Suprapubic skin (tissue), 4 donors: ENCODE results near the gene ST3GAL3.

Source experiments
- CTCF ChIP-seq, 2 donors: fragments of 200-600 bp in 1 of 2; fragments of 450-650 bp in 1 of 2; sonication (generic) in 1 of 2; IDR thresholded peaks; one replicate each; pipeline ENCODE4 v1.5.1; 2016 to 2019; ENCODE audit warnings: antibody characterized with exemption in 2 of 2, mild to moderate bottlenecking in 1 of 2, moderate library complexity in 1 of 2
- POLR2A ChIP-seq, 2 donors: fragments of 450-650 bp; IDR thresholded peaks; one replicate each; pipeline ENCODE4 v1.6.1; 2017; ENCODE audit warnings: antibody characterized with exemption in 2 of 2, mild to moderate bottlenecking in 2 of 2, moderate library complexity in 2 of 2
- POLR2AphosphoS5 ChIP-seq, 3 donors: sonication (generic); formaldehyde crosslinking; IDR thresholded peaks; one replicate each; pipeline ENCODE4 v1.6.1; 2017; ENCODE audit warnings: antibody characterized with exemption in 3 of 3

GRCh38 chr1:43974443-43975248, 267.3 kb downstream of the ST3GAL3 start, which contains the start of gene ATP6V0B:
- TF ChIP-seq CTCF (IDR thresholded peaks at IDR 0.05) (peak in 1 of 2 donors; percentile 26), POLR2A (IDR thresholded peaks at IDR 0.05) (peak; percentile 39 to 84), POLR2AphosphoS5 (IDR thresholded peaks at IDR 0.05) (peak; percentile 70 to 94 (median 82))
